ENCODE data around the gene UGT1A9. TPM values are rescaled to one million over a fixed set of nuclear protein-coding genes. Genes with fewer than 3 reads are reported as not detected.

UGT1A9 gene
- total and polyA plus RNA-seq, 10 of the 15 experiments (the other 5 are each of a cell fraction or from before 2014, with no cell fraction given): 0.07 TPM; not detected in 9

GRCh38 chr2:233816334-233816733 lies 144.6 kb downstream of the UGT1A9 start:
- Histone ChIP-seq H4K20me1 (ENCODE audit: control insufficient read depth, insufficient read depth) (no peaks in the 10 kb centered on the region), H3K9ac (ENCODE audit: control insufficient read depth, insufficient read depth, low read length) (no peak overlapping the region), H3K4me3 (no peak overlapping the region), H3K79me2 (ENCODE audit: control insufficient read depth, insufficient read depth, low read length) (no peaks in the 10 kb centered on the region), H3K4me1 (ENCODE audit: control insufficient read depth, insufficient read depth, low read length) (no peaks in the 10 kb centered on the region), H3K27me3 (replicated peaks in 1 of 2; ENCODE audit: control insufficient read depth in 2 of 2, insufficient read depth in 2 of 2, low read length in 1 of 2) (no peaks in the 10 kb centered on the region; a peak in 3 of 4 replicates), H3K36me3 (ENCODE audit: control insufficient read depth in 2 of 2, insufficient read depth in 2 of 2, low read length in 1 of 2) (no peaks in the 10 kb centered on the region), H3K4me2 (ENCODE audit: control insufficient read depth, insufficient read depth) (no peak overlapping the region), H3K9me3 (replicated peaks; ENCODE audit: control insufficient read depth, insufficient read depth, low read length) (no peaks in the 10 kb centered on the region), H2AFZ (ENCODE audit: control insufficient read depth, low read depth, low read length) (no peak overlapping the region), H3K27ac (ENCODE audit: control insufficient read depth, insufficient read depth) (no peak overlapping the region)
- ChIA-PET SMC1A (ENCODE audit: uncharacterized antibody, unreplicated experiment) (no interaction called here), RAD21 (ENCODE audit: unreplicated experiment) (no interaction called here), CTCF (no interaction called here), POLR2A (interaction anchor here (0.6 kb wide), 1 partner anchor 124 kb away, joined by 4 read pairs; no protein-coding TSS in a partner anchor)
- no peak for DNase-seq (ENCODE audit: low read depth, low spot score)
- TF ChIP-seq BCL11A (IDR thresholded peaks at IDR 0.05; ENCODE audit: low read depth, low read length) (no peak), RFX5 (IDR thresholded peaks at IDR 0.05; ENCODE audit: low read depth, low read length) (no peak), IKZF1 (conservative IDR thresholded peaks at IDR 0.05) (no peak)
- no peak for FAIRE-seq
- 0% methylated on average over 2 of the region's 2 CpGs for WGBS (ENCODE audit: insufficient coverage, insufficient replicate concordance, low lambda C conversion rate, missing lambda C conversion rate)
- in situ Hi-C loops (cut with MboI) (no loop called here), intact Hi-C loops (cut with micrococcal nuclease; ENCODE audit: unreplicated experiment) (no loop called here)
- BruUV-seq (replicated peaks): no TSS peak
- ATAC-seq: no peak

- H3K9ac ChIP-seq (ENCODE audit: control insufficient read depth, insufficient read depth, low read length): no peak overlapping the region
- no TSS peak for BruUV-seq (replicated peaks)
- ATAC-seq (no peak), FAIRE-seq (no peak), DNase-seq (ENCODE audit: low read depth, low spot score) (no peak)
- ChIA-PET POLR2A (interaction anchor here (0.6 kb wide), 1 partner anchor 124 kb away, joined by 4 read pairs; no protein-coding TSS in a partner anchor), RAD21 (ENCODE audit: unreplicated experiment) (no interaction called here), SMC1A (ENCODE audit: uncharacterized antibody, unreplicated experiment) (no interaction called here), CTCF (no interaction called here)
- intact Hi-C loops (cut with micrococcal nuclease; ENCODE audit: unreplicated experiment) (no loop called here), in situ Hi-C loops (cut with MboI) (no loop called here)
- WGBS (ENCODE audit: insufficient coverage, insufficient replicate concordance, low lambda C conversion rate, missing lambda C conversion rate): 54% methylated on average over 4 of the region's 4 CpGs
- no peak overlapping the region for H2AFZ ChIP-seq (ENCODE audit: control insufficient read depth, low read depth, low read length)
- no peak overlapping the region for H3K4me3 ChIP-seq
- H3K4me1 ChIP-seq (ENCODE audit: control insufficient read depth, insufficient read depth, low read length): no peaks in the 10 kb centered on the region
- no peaks in the 10 kb centered on the region; a peak in 3 of 4 replicates for H3K27me3 ChIP-seq (replicated peaks in 1 of 2; ENCODE audit: control insufficient read depth in 2 of 2, insufficient read depth in 2 of 2, low read length in 1 of 2)
- H4K20me1 ChIP-seq (ENCODE audit: control insufficient read depth, insufficient read depth): no peaks in the 10 kb centered on the region
- no peak overlapping the region for H3K27ac ChIP-seq (ENCODE audit: control insufficient read depth, insufficient read depth)
- TF ChIP-seq HSF1 (IDR thresholded peaks at IDR 0.05; ENCODE audit: low read depth, low read length) (no peak), ZBED1 (IDR thresholded peaks at IDR 0.05; ENCODE audit: borderline replicate concordance) (no peak), NFIC (IDR thresholded peaks at IDR 0.05; ENCODE audit: low read depth, low read length) (no peak), PAX8 (IDR thresholded peaks at IDR 0.05) (no peak)
- no peaks in the 10 kb centered on the region for H3K79me2 ChIP-seq (ENCODE audit: control insufficient read depth, insufficient read depth, low read length)
- no peak overlapping the region for H3K4me2 ChIP-seq (ENCODE audit: control insufficient read depth, insufficient read depth)
- H3K9me3 ChIP-seq (replicated peaks; ENCODE audit: control insufficient read depth, insufficient read depth, low read length): no peaks in the 10 kb centered on the region
- H3K36me3 ChIP-seq (ENCODE audit: control insufficient read depth in 2 of 2, insufficient read depth in 2 of 2, low read length in 1 of 2): no peaks in the 10 kb centered on the region
Measured at GRCh38 chr2:233816771-233817170, 145.1 kb downstream of the UGT1A9 start.
